NB4 (cell line): ENCODE results near the gene PHLDA2.

Source experiments
- POLR2A ChIP-seq: IDR thresholded peaks from 2 replicates; pipeline ENCODE4 v1.6.1; 2011; ENCODE audit warnings: mild to moderate bottlenecking; ENCODE audit not compliant: insufficient read length; ENCODE audit errors: extremely low read depth
- TF ChIP-seq, protein P1 (sequence below): IDR thresholded peaks from one replicate; pipeline ENCODE4 v1.5.1; 2012; ENCODE audit warnings: low read depth, low read length
- TF ChIP-seq, protein P2 (sequence below): IDR thresholded peaks from 2 replicates; pipeline ENCODE4 v1.6.1; 2011; ENCODE audit warnings: low read depth, low read length

DNA sequence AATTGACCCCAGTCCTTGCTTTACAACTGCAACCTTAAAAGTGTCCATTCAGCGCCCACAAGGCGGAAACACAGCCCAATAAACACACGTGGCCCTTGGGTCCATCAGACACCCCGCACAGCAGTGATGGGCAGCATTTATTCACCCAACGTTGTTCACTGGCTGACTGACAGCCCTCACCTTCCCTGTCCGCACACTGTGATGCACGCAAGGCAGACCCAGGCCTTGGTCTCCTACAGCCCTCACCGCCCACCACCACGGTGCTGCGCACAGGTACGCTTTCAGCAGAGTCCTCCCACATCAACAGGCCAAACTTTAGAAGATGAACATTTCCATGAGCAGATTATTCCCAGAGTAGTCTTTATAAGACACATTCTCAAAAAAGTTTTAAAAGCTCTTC is 20.7 kb upstream of the PHLDA2 start:
- TF ChIP-seq, protein P1, sequence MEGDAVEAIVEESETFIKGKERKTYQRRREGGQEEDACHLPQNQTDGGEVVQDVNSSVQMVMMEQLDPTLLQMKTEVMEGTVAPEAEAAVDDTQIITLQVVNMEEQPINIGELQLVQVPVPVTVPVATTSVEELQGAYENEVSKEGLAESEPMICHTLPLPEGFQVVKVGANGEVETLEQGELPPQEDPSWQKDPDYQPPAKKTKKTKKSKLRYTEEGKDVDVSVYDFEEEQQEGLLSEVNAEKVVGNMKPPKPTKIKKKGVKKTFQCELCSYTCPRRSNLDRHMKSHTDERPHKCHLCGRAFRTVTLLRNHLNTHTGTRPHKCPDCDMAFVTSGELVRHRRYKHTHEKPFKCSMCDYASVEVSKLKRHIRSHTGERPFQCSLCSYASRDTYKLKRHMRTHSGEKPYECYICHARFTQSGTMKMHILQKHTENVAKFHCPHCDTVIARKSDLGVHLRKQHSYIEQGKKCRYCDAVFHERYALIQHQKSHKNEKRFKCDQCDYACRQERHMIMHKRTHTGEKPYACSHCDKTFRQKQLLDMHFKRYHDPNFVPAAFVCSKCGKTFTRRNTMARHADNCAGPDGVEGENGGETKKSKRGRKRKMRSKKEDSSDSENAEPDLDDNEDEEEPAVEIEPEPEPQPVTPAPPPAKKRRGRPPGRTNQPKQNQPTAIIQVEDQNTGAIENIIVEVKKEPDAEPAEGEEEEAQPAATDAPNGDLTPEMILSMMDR, result no peak
- TF ChIP-seq, protein P2, sequence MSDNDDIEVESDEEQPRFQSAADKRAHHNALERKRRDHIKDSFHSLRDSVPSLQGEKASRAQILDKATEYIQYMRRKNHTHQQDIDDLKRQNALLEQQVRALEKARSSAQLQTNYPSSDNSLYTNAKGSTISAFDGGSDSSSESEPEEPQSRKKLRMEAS, result no peak
- no peak for TF ChIP-seq POLR2A
